PC-3 (cell line): Measurements from ENCODE around the gene ARHGAP22.

ENCODE experiments used
- CTCF ChIP-seq: fragments of 300-600 bp; sonication (generic); conservative IDR thresholded peaks from 2 replicates; pipeline ENCODE4 v1.5.1; 2017; ENCODE audit warnings: antibody characterized with exemption, low read depth, mild to moderate bottlenecking, low read length
- EZH2 ChIP-seq: fragments of 300-600 bp; sonication (generic); IDR thresholded peaks from one replicate; pipeline ENCODE4 v1.6.1; 2017; ENCODE audit warnings: antibody characterized with exemption, mild to moderate bottlenecking, low read length; ENCODE audit not compliant: unreplicated experiment
- EZH2phosphoT487 ChIP-seq: fragments of 300-600 bp; sonication (generic); IDR thresholded peaks from 2 replicates; pipeline ENCODE4 v1.6.1; 2018; ENCODE audit warnings: mild to moderate bottlenecking, antibody characterized with exemption, low read length, borderline replicate concordance

GRCh38 chr10:48442809-48443177 is 162.1 kb downstream of the ARHGAP22 start:
- TF ChIP-seq EZH2 (no peak), CTCF (no peak), EZH2phosphoT487 (no peak)
